ENCODE results near the gene RAB11FIP4. TPM values are rescaled to one million over a fixed set of nuclear protein-coding genes. Genes with fewer than 3 reads are reported as not detected.

RAB11FIP4 gene
- total and polyA plus RNA-seq, 2 of the 13 experiments (the other 11 are each of a cell fraction or from before 2014, with no cell fraction given), result 28.0 to 89.3 TPM

DNA sequence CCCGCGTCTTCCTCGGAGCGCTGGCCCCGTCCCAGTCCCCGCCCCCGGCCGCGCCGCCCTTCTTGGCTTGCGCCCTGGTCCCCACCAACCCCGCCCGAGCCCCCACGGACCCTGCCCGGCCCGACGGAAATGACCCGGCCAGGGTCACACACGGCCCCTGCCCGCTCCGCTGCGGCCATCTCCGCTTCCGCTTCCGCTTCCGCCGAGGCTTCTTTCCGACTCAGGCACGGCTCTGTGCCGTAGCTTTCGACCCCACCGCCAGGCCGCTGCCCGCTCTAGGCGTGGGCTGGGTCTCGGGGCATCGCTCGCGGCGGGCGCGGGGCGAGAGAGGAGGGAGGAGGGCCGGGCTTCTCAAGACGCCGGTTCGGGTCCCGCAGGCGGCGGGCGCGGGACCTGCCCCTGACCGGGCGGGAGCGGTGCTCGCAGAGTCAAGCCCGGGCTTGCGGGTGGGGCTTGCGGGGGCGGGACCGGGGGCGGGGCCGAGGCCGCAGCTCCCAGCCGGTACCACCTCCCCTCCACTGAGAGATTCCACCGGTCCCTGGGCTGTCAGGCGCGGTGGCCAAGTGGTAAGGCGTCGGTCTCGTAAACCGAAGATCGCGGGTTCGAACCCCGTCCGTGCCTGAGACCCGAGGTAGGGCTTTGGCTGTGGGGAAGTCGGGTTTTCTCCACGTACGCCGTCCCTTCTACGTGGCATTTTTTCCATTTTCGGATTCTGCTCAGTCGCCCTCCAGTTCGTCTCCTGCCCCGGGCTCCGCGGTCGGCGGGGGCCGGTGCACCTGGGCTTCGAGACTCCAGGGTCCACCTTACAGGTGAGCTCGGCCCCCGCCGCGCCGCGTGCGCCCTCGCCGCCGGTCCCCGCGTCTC, 158.3 kb downstream of the RAB11FIP4 start (continued):
- TF ChIP-seq, protein P1, sequence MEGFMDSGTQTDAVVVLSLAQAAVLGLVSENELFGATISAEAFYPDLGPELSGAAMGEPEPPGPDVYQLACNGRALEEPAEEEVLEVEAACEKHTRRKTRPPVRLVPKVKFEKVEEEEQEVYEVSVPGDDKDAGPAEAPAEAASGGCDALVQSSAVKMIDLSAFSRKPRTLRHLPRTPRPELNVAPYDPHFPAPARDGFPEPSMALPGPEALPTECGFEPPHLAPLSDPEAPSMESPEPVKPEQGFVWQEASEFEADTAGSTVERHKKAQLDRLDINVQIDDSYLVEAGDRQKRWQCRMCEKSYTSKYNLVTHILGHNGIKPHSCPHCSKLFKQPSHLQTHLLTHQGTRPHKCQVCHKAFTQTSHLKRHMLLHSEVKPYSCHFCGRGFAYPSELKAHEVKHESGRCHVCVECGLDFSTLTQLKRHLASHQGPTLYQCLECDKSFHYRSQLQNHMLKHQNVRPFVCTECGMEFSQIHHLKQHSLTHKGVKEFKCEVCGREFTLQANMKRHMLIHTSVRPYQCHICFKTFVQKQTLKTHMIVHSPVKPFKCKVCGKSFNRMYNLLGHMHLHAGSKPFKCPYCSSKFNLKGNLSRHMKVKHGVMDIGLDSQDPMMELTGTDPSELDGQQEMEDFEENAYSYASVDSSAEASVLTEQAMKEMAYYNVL (CRISPR knock-in tag; IDR thresholded peaks at IDR 0.05; ENCODE audit: borderline replicate concordance), result peak; percentile 78
- TF ChIP-seq ZNF619 (CRISPR knock-in tag; IDR thresholded peaks at IDR 0.05) (peak; percentile 67; the same call in 1 of the 2 replicates), PITX1 (CRISPR knock-in tag; IDR thresholded peaks at IDR 0.05) (peak; percentile 60; the same call in 1 of the 2 replicates), NCOA5 (CRISPR knock-in tag; IDR thresholded peaks at IDR 0.05) (no peak), ZNF646 (CRISPR knock-in tag; IDR thresholded peaks at IDR 0.05) (no peak), EED (CRISPR knock-in tag; IDR thresholded peaks at IDR 0.05) (peak; percentile 34; the same call in 1 of the 2 replicates), NRL (CRISPR knock-in tag; IDR thresholded peaks at IDR 0.05; ENCODE audit: borderline replicate concordance) (peak; percentile 65; the same call in 1 of the 2 replicates), RXRA (CRISPR knock-in tag; IDR thresholded peaks at IDR 0.05) (no peak; the same call in none of the 2 replicates), CBFB (CRISPR knock-in tag; IDR thresholded peaks at IDR 0.05) (peak; percentile 66; the same call in 1 of the 2 replicates)
- TF ChIP-seq, protein P2, sequence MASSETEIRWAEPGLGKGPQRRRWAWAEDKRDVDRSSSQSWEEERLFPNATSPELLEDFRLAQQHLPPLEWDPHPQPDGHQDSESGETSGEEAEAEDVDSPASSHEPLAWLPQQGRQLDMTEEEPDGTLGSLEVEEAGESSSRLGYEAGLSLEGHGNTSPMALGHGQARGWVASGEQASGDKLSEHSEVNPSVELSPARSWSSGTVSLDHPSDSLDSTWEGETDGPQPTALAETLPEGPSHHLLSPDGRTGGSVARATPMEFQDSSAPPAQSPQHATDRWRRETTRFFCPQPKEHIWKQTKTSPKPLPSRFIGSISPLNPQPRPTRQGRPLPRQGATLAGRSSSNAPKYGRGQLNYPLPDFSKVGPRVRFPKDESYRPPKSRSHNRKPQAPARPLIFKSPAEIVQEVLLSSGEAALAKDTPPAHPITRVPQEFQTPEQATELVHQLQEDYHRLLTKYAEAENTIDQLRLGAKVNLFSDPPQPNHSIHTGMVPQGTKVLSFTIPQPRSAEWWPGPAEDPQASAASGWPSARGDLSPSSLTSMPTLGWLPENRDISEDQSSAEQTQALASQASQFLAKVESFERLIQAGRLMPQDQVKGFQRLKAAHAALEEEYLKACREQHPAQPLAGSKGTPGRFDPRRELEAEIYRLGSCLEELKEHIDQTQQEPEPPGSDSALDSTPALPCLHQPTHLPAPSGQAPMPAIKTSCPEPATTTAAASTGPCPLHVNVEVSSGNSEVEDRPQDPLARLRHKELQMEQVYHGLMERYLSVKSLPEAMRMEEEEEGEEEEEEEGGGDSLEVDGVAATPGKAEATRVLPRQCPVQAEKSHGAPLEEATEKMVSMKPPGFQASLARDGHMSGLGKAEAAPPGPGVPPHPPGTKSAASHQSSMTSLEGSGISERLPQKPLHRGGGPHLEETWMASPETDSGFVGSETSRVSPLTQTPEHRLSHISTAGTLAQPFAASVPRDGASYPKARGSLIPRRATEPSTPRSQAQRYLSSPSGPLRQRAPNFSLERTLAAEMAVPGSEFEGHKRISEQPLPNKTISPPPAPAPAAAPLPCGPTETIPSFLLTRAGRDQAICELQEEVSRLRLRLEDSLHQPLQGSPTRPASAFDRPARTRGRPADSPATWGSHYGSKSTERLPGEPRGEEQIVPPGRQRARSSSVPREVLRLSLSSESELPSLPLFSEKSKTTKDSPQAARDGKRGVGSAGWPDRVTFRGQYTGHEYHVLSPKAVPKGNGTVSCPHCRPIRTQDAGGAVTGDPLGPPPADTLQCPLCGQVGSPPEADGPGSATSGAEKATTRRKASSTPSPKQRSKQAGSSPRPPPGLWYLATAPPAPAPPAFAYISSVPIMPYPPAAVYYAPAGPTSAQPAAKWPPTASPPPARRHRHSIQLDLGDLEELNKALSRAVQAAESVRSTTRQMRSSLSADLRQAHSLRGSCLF (CRISPR knock-in tag; IDR thresholded peaks at IDR 0.05; ENCODE audit: borderline replicate concordance), result no peak
- TF ChIP-seq, protein P3, sequence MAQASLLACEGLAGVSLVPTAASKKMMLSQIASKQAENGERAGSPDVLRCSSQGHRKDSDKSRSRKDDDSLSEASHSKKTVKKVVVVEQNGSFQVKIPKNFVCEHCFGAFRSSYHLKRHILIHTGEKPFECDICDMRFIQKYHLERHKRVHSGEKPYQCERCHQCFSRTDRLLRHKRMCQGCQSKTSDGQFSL (CRISPR knock-in tag; IDR thresholded peaks at IDR 0.05), result peak; percentile 67; the same call in 1 of the 2 replicates

Data from HepG2 (cell line).